NCI-H446 treated with DMSO at 0.1 percent for 48 hours (cell line): ENCODE results near the gene PSMD6.

Source experiments
- DNase-seq: peaks from one replicate; lab custom pipeline; 2025; lab: John Stamatoyannopoulos, UW

Gene PSMD6

GRCh38 chr3:64023187-64023860 is at the start of gene PSMD6:
PSMD6 (minus strand) TSS chr3:64023494; CDS start chr3:64023419, 75 bp downstream.
- DNase-seq: peak; percentile 42

- DNase-seq: no peak
Measured at GRCh38 chr3:64072126-64072525, 48.8 kb upstream of the PSMD6 start.

GRCh38 chr3:64070704-64071103 is 47.4 kb upstream of the PSMD6 start:
- no peak for DNase-seq

- DNase-seq: peak; percentile 95
Measured at GRCh38 chr3:64067506-64068346, 44.4 kb upstream of the PSMD6 start.

- no peak for DNase-seq
Measured at GRCh38 chr3:64064804-64065203, 41.5 kb upstream of the PSMD6 start.

GRCh38 chr3:64063983-64064438 is 40.7 kb upstream of the PSMD6 start:
- DNase-seq: no peak

- DNase-seq: no peak
Measured at GRCh38 chr3:64063207-64063982, 40.1 kb upstream of the PSMD6 start.

- DNase-seq: no peak
Measured at GRCh38 chr3:64061628-64062027, 38.3 kb upstream of the PSMD6 start.

GRCh38 chr3:64059484-64060175 is 36.3 kb upstream of the PSMD6 start:
- DNase-seq: no peak

- peak; percentile 46 for DNase-seq
Measured at GRCh38 chr3:64058566-64058965, 35.3 kb upstream of the PSMD6 start.

- no peak for DNase-seq
Measured at GRCh38 chr3:64057231-64057630, 33.9 kb upstream of the PSMD6 start.

- DNase-seq: no peak
Measured at GRCh38 chr3:64056606-64057180, 33.4 kb upstream of the PSMD6 start.

GRCh38 chr3:64055076-64055475 is 31.8 kb upstream of the PSMD6 start:
- no peak for DNase-seq

GRCh38 chr3:64054488-64054887 is 31.2 kb upstream of the PSMD6 start:
- DNase-seq: no peak

GRCh38 chr3:64053581-64053980 is 30.3 kb upstream of the PSMD6 start:
- DNase-seq: no peak

GRCh38 chr3:64053117-64053516 is 29.8 kb upstream of the PSMD6 start:
- DNase-seq: no peak

GRCh38 chr3:64049832-64050231 is 26.5 kb upstream of the PSMD6 start:
- no peak for DNase-seq

- no peak for DNase-seq
Measured at GRCh38 chr3:64049136-64049535, 25.8 kb upstream of the PSMD6 start.

GRCh38 chr3:64048631-64049061 is 25.4 kb upstream of the PSMD6 start:
- no peak for DNase-seq

- no peak for DNase-seq
Measured at GRCh38 chr3:64047787-64048186, 24.5 kb upstream of the PSMD6 start.

- no peak for DNase-seq
Measured at GRCh38 chr3:64046996-64047594, 23.8 kb upstream of the PSMD6 start.
